Measurements from ENCODE around the gene ARFGAP1. TPM values are rescaled to one million over a fixed set of nuclear protein-coding genes. Genes with fewer than 3 reads are reported as not detected.
"Not testable (repeated sequence)": the region's sequence is repeated elsewhere in the genome, so short reads cannot be mapped to it uniquely, and the experiment has no call there.

ARFGAP1 gene
- total RNA-seq, 1 donor from 2014 or later, result 30.9 TPM

- intact Hi-C loops (cut with micrococcal nuclease), result no loop called here
- ATAC-seq, result no peak
- peak; percentile 19 for DNase-seq
Observed at GRCh38 chr20:63325021-63325471, 52.4 kb downstream of the ARFGAP1 start.

- intact Hi-C loops (cut with micrococcal nuclease), result no loop called here
- ATAC-seq, result no peak
- no peak for DNase-seq
Observed at GRCh38 chr20:63325554-63326313, 53.1 kb downstream of the ARFGAP1 start.

GRCh38 chr20:63326314-63327230 is 54.0 kb downstream of the ARFGAP1 start:
- DNase-seq, result peak; percentile 16
- no peak for ATAC-seq
- intact Hi-C loops (cut with micrococcal nuclease), result no loop called here

- ATAC-seq (no peak), DNase-seq (peak; percentile 12)
- intact Hi-C loops (cut with micrococcal nuclease), result no loop called here
Observed at GRCh38 chr20:63327231-63327745, 54.7 kb downstream of the ARFGAP1 start.

- peak; percentile 25 for DNase-seq
Observed at GRCh38 chr20:63328026-63328700, 55.5 kb downstream of the ARFGAP1 start.

GRCh38 chr20:63328718-63329275 is 56.2 kb downstream of the ARFGAP1 start:
- DNase-seq, result peak; percentile 11
- no peak for ATAC-seq
- intact Hi-C loops (cut with micrococcal nuclease), result no loop called here

More at GRCh38 chr20:63328026-63328700, 55.5 kb downstream of the ARFGAP1 start:
- intact Hi-C loops (cut with micrococcal nuclease), result no loop called here
- no peak for ATAC-seq

GRCh38 chr20:63329331-63330083 is 56.9 kb downstream of the ARFGAP1 start:
- intact Hi-C loops (cut with micrococcal nuclease), result no loop called here
- DNase-seq, result peak; percentile 18
- ATAC-seq, result no peak

- DNase-seq, result peak; percentile 7
- no peak for ATAC-seq
- intact Hi-C loops (cut with micrococcal nuclease), result no loop called here
Observed at GRCh38 chr20:63330084-63330760, 57.6 kb downstream of the ARFGAP1 start.

GRCh38 chr20:63330940-63331339 is 58.3 kb downstream of the ARFGAP1 start:
- ATAC-seq (no peak), DNase-seq (peak; percentile 12)
- intact Hi-C loops (cut with micrococcal nuclease), result no loop called here

GRCh38 chr20:63331741-63332400 is 59.3 kb downstream of the ARFGAP1 start:
- intact Hi-C loops (cut with micrococcal nuclease), result no loop called here
- DNase-seq (peak; percentile 5), ATAC-seq (no peak)

- ATAC-seq, result no peak
- peak; percentile 14 for DNase-seq
- intact Hi-C loops (cut with micrococcal nuclease), result no loop called here
Observed at GRCh38 chr20:63332488-63333240, 60.1 kb downstream of the ARFGAP1 start.

- intact Hi-C loops (cut with micrococcal nuclease), result no loop called here
- ATAC-seq, result no peak
- DNase-seq, result peak; percentile 29
Observed at GRCh38 chr20:63333241-63333836, 60.7 kb downstream of the ARFGAP1 start.

- ATAC-seq (no peak), DNase-seq (peak; percentile 5)
- intact Hi-C loops (cut with micrococcal nuclease), result no loop called here
Observed at GRCh38 chr20:63334356-63334755, 61.7 kb downstream of the ARFGAP1 start.

- DNase-seq, result peak; percentile 2
- ATAC-seq; intact Hi-C loops (cut with micrococcal nuclease): not testable (repeated sequence)
Observed at GRCh38 chr20:63335060-63335459, 62.4 kb downstream of the ARFGAP1 start.

- intact Hi-C loops (cut with micrococcal nuclease), result no loop called here
- ATAC-seq (no peak), DNase-seq (peak; percentile 8)
Observed at GRCh38 chr20:63335711-63336110, 63.1 kb downstream of the ARFGAP1 start.

- no peak for ATAC-seq
- intact Hi-C loops (cut with micrococcal nuclease), result no loop called here
- DNase-seq, result peak; percentile 12
Observed at GRCh38 chr20:63336232-63336752, 63.7 kb downstream of the ARFGAP1 start.

All from left ventricle myocardium superior (tissue), 1 donor.